ENCODE results near the gene WDR72.
"Not testable (repeated sequence)": the region's sequence is repeated elsewhere in the genome, so short reads cannot be mapped to it uniquely, and the experiment has no call there.

WDR72 gene

GRCh38 chr15:53589520-53590057 is 169.9 kb downstream of the WDR72 start:
- DNase-seq (ENCODE audit: low spot score), result no peak

- no peak for DNase-seq (ENCODE audit: low spot score)
Observed at GRCh38 chr15:53588773-53589172, 170.7 kb downstream of the WDR72 start.

- DNase-seq (ENCODE audit: low spot score), result no peak
Observed at GRCh38 chr15:53586799-53587198, 172.7 kb downstream of the WDR72 start.

- DNase-seq (ENCODE audit: low spot score), result no peak
Observed at GRCh38 chr15:53581513-53581912, 177.9 kb downstream of the WDR72 start.

- DNase-seq (ENCODE audit: low spot score), result no peak
Observed at GRCh38 chr15:53580366-53580765, 179.1 kb downstream of the WDR72 start.

- no peak for DNase-seq (ENCODE audit: low spot score)
Observed at GRCh38 chr15:53576841-53577240, 182.6 kb downstream of the WDR72 start.

GRCh38 chr15:53573091-53573490 is 186.4 kb downstream of the WDR72 start:
- no peak for DNase-seq (ENCODE audit: low spot score)

- no peak for DNase-seq (ENCODE audit: low spot score)
Observed at GRCh38 chr15:53569751-53570480, 189.5 kb downstream of the WDR72 start.

- no peak for DNase-seq (ENCODE audit: low spot score)
Observed at GRCh38 chr15:53566912-53567311, 192.6 kb downstream of the WDR72 start.

GRCh38 chr15:53565721-53566120 is 193.7 kb downstream of the WDR72 start:
- no peak for DNase-seq (ENCODE audit: low spot score)

GRCh38 chr15:53564647-53565046 is 194.8 kb downstream of the WDR72 start:
- DNase-seq (ENCODE audit: low spot score), result no peak

- DNase-seq (ENCODE audit: low spot score), result no peak
Observed at GRCh38 chr15:53563627-53564026, 195.8 kb downstream of the WDR72 start.

- no peak for DNase-seq (ENCODE audit: low spot score)
Observed at GRCh38 chr15:53559364-53560277, 199.8 kb downstream of the WDR72 start.

GRCh38 chr15:53558384-53558783 is 201.1 kb downstream of the WDR72 start:
- no peak for DNase-seq (ENCODE audit: low spot score)

GRCh38 chr15:53555226-53555625 is 204.2 kb downstream of the WDR72 start:
- DNase-seq (ENCODE audit: low spot score), result no peak

- DNase-seq (ENCODE audit: low spot score), result no peak
Observed at GRCh38 chr15:53549697-53550305, 209.7 kb downstream of the WDR72 start.

- DNase-seq (ENCODE audit: low spot score), result no peak
Observed at GRCh38 chr15:53548236-53548635, 211.2 kb downstream of the WDR72 start.

GRCh38 chr15:53540626-53541300 is 218.7 kb downstream of the WDR72 start:
- DNase-seq (ENCODE audit: low spot score), result not testable (repeated sequence)

- DNase-seq (ENCODE audit: low spot score), result no peak
Observed at GRCh38 chr15:53539878-53540277, 219.6 kb downstream of the WDR72 start.

GRCh38 chr15:53536479-53537120 is 222.9 kb downstream of the WDR72 start:
- DNase-seq (ENCODE audit: low spot score), result no peak

GRCh38 chr15:53535886-53536285 is 223.6 kb downstream of the WDR72 start:
- no peak for DNase-seq (ENCODE audit: low spot score)
